Memory B cell (primary cell): ENCODE data around the gene C5orf58.

Source experiments
- ATAC-seq: fragments of 150-1000 bp; cut with Tn5 transposase; 2 replicates; pipeline ENCODE4 v1.10.0; 2021; ENCODE audit warnings: low read depth, mild to moderate bottlenecking, moderate library complexity
- DNase-seq, 2 donors: peaks; one replicate each; pipeline ENCODE4 v3.0.0; 2022; ENCODE audit warnings: low spot score in 2 of 2
- H3K27ac Mint-ChIP-seq: one replicate; pipeline ENCODE4 v1.8.0; 2022; ENCODE audit warnings: mild to moderate bottlenecking, moderate library complexity, mixed read lengths
- H3K27me3 Mint-ChIP-seq: one replicate; pipeline ENCODE4 v1.8.0; 2022; ENCODE audit warnings: mixed read lengths
- H3K36me3 Mint-ChIP-seq: one replicate; pipeline ENCODE4 v1.8.0; 2022; ENCODE audit warnings: mild to moderate bottlenecking, mixed read lengths
- H3K4me1 Mint-ChIP-seq: one replicate; pipeline ENCODE4 v1.8.0; 2022; ENCODE audit warnings: mixed read lengths
- H3K4me3 Mint-ChIP-seq: one replicate; pipeline ENCODE4 v1.8.0; 2022; ENCODE audit warnings: mild to moderate bottlenecking, moderate library complexity, mixed read lengths
- H3K9me3 Mint-ChIP-seq: one replicate; pipeline ENCODE4 v1.8.0; 2022; ENCODE audit warnings: mixed read lengths

C5orf58 gene

DNA sequence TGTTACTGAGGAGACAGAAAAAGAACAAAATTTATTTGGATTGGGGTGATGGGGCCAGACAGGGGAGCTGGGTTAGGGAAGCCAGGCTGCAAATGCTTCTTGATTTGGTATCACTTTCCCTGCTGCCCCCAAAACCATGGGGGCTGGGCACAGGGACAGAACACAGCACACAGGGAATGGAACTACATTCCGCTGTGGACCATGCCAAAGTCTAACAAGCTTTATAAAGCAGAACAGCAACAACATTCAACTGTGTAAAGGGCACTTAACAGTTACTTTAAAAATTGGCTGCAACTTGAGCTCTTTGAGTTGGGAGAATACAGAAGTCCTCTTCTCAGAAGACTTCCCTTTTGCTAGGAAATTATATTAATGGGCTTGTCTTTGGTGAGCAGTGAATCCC is 23.8 kb downstream of the C5orf58 start:
- peaks cover 11% of the 10 kb centered on the region for H3K4me1 Mint-ChIP-seq

DNA sequence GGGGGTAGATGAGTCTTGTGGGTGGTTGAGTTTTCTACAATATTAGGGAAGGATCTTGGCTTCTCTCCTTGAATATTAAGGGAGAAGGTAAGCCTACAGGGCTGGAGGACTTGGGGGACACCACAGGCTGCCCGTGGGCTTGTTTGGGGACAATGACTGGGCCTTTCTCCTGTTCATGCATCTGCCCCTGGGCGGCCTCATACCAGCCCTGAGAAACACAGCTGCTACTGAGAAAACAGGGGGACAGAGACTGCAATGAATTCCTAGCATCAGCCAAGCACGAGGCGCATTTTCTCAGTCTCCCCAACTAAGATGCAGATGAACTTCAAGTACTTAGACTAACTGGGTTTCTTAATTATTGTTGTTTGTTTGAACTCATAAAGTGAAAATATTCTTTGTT is 24.6 kb downstream of the C5orf58 start:
- Mint-ChIP-seq H3K4me1 (peaks cover 11% of the 10 kb centered on the region), H3K36me3 (peaks cover 14% of the 10 kb centered on the region), H3K27me3 (no peaks in the 10 kb centered on the region), H3K4me3 (no peak overlapping the region), H3K9me3 (no peaks in the 10 kb centered on the region), H3K27ac (no peak overlapping the region)
- no peak for ATAC-seq
- DNase-seq: no peak

More for the DNA sequence above, 23.8 kb downstream of the C5orf58 start:
- ATAC-seq: no peak
- DNase-seq: no peak
- H3K27me3 Mint-ChIP-seq: no peaks in the 10 kb centered on the region
- H3K9me3 Mint-ChIP-seq: no peaks in the 10 kb centered on the region
- H3K36me3 Mint-ChIP-seq: peaks cover 14% of the 10 kb centered on the region
- H3K4me3 Mint-ChIP-seq: no peak overlapping the region
- no peak overlapping the region for H3K27ac Mint-ChIP-seq

DNA sequence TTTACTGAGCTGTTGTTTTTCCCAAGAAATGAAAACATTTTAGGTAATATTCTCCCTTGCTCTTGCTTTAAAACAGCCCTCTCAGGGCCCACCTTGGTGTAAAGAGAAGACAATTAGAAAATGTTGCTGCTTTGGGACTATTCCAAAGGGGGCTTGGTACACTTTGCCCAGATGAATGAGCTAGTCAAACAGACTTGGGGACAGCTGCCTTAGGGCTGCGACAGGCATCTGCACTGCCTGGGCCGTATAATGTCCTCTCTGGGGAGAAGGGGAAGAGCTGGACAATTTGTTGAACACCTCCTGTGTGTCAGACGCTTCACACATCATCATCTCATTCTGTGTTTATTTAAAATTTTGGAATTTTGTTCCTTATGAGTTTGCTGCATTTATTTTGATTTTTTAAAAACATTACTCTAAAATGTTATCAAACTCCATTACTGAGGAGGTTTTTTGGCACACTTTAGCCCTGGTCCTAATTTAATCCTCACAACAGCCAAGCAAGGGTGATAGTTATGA is 28.8 kb downstream of the C5orf58 start:
- Mint-ChIP-seq H3K4me1 (no peaks in the 10 kb centered on the region), H3K27ac (no peak overlapping the region), H3K9me3 (no peaks in the 10 kb centered on the region), H3K4me3 (no peak overlapping the region), H3K36me3 (peaks cover 14% of the 10 kb centered on the region), H3K27me3 (peaks cover 3% of the 10 kb centered on the region)
- DNase-seq (no peak), ATAC-seq (no peak)

DNA sequence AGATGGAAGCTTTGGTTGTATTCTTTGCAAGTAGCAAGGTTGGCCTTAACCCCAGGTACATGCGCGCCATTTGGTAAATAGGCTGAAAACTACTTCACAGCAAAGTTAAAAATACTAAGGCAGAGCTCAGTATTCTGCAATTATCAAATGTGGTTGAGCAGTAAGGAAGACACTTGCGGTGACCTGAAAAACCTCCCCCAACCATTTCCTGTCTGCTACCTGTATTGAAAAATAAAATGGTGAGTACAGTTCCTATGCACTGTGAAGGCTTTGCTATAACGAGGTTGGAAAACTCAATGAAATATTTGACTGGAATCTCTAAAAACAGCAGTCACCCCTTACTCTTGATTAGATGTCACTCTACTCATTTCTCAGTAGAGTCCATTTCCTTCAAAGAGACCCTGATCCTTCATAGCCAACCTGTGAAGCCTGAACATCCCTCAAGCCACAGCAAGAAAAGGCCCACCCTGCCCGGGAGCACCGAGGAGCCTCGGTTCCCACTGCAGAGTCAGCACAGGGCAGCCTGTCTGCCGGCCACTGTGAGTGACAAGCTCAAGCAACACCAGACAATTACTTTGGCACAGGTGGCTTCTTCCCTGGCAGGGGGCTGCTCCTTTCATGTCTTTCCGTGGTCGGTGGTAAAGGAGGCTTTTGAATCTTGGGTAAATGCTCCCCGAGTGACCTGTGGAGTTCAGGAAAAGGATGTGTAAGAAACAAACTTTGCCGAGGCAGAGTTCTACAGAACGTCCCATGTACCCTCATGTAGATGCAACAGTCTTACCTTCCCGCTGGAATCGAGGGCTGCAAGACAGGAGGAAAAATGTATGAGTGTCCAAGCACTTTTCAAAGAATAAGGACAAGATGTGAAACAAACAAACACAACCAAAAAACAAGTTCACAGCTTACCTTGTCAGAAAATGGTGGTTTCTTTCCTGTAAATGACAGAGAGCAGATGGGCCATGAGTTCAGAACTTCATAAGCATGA is 29.6 kb downstream of the C5orf58 start:
- peaks cover 6% of the 10 kb centered on the region for H3K27me3 Mint-ChIP-seq
- H3K4me3 Mint-ChIP-seq: no peak overlapping the region
- no peak for DNase-seq
- H3K4me1 Mint-ChIP-seq: no peaks in the 10 kb centered on the region
- no peak overlapping the region for H3K27ac Mint-ChIP-seq
- H3K36me3 Mint-ChIP-seq: peaks cover 12% of the 10 kb centered on the region
- ATAC-seq: no peak
- H3K9me3 Mint-ChIP-seq: no peaks in the 10 kb centered on the region

DNA sequence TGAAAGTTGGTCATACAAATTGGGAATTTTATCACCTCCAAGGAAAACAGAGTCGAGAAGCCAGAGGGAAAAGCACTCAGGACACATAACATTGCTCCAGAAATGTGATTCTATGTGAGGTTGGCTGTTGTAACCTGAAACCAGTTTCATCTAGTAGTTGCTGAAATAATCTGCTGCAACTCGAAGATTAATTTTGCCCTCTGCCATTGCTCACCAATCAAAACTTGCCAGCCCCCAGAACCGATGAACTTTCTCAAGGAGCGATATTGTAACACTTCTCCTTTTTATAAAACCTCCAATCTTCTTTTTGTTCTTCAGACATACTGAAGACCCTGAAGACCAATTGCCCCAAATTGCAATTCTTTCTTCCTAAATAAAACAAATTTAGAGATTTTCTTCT is 31.1 kb downstream of the C5orf58 start:
- no peak overlapping the region for H3K4me3 Mint-ChIP-seq
- peaks cover 9% of the 10 kb centered on the region for H3K36me3 Mint-ChIP-seq
- peaks cover 4% of the 10 kb centered on the region for H3K4me1 Mint-ChIP-seq

DNA sequence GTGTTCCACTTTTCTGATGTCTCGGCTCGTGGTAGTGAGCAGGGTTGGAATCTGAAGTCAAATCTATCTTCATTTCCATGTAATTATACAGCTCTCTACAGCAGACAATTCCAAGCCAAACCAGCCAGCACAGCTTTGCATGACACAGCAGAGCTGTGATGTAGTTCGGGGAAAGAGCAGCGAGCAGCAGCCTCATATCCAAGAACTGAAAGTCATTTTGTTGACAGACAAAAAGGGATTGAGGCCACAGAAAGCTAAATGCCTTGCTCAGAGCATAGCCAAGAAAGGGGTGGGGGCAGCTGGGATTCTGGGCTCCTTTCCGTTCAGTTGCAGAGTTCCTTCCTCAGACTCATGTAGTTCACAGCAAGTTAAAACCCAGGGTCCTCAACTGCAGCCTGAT is 32.7 kb downstream of the C5orf58 start:
- peaks cover 6% of the 10 kb centered on the region for H3K27me3 Mint-ChIP-seq
- H3K27ac Mint-ChIP-seq: no peak overlapping the region
- H3K4me1 Mint-ChIP-seq: peaks cover 11% of the 10 kb centered on the region
- no peaks in the 10 kb centered on the region for H3K9me3 Mint-ChIP-seq
- no peak overlapping the region for H3K4me3 Mint-ChIP-seq
- peaks cover 9% of the 10 kb centered on the region for H3K36me3 Mint-ChIP-seq
- no peak for DNase-seq
- ATAC-seq: no peak

More for the DNA sequence above, 31.1 kb downstream of the C5orf58 start:
- no peaks in the 10 kb centered on the region for H3K9me3 Mint-ChIP-seq
- H3K27me3 Mint-ChIP-seq: peaks cover 6% of the 10 kb centered on the region
- no peak for ATAC-seq
- no peak overlapping the region for H3K27ac Mint-ChIP-seq
- no peak for DNase-seq

DNA sequence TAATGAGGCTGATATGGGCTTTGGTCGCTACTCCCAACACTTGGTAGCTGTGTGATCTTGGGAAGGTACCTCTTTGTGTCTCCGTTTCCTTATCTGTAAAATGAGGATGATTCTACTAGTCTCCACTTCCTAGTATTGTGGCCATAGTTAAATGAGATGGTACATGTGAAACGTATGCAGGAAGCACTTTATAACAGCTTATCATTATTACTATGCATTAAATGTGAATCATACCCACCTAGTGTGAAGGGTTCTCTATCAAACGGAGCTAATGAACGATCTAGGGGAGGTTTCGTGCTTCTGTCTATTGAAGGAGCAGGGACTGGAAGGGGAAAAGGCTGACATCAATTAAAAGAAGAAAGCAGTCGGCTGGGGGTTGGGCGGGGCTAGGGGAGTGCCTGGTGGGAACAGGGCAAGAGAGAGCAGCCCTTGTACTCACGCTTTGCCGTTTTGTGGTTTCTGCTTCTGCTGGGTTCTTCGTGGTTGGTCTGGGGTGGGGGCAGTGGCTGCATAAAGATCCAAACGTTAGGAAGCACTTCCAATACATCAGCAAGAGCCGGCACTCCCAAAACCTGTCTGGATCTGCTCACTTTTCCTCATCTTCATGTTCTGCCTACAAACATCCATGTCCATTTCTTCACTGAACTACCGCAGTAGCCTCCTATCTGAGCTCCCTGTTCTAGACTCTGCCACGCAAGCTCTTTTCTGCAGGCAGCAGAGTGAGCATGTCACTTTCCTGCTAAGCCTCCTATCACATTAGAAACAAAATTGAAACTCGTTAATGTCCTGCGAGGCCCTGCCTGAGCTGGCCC is 34.0 kb downstream of the C5orf58 start:
- H3K27me3 Mint-ChIP-seq: peaks cover 6% of the 10 kb centered on the region
- H3K4me1 Mint-ChIP-seq: peaks cover 11% of the 10 kb centered on the region
- no peak overlapping the region for H3K27ac Mint-ChIP-seq
- ATAC-seq: no peak
- H3K4me3 Mint-ChIP-seq: no peak overlapping the region
- no peak for DNase-seq
- peaks cover 7% of the 10 kb centered on the region for H3K36me3 Mint-ChIP-seq
- no peaks in the 10 kb centered on the region for H3K9me3 Mint-ChIP-seq

DNA sequence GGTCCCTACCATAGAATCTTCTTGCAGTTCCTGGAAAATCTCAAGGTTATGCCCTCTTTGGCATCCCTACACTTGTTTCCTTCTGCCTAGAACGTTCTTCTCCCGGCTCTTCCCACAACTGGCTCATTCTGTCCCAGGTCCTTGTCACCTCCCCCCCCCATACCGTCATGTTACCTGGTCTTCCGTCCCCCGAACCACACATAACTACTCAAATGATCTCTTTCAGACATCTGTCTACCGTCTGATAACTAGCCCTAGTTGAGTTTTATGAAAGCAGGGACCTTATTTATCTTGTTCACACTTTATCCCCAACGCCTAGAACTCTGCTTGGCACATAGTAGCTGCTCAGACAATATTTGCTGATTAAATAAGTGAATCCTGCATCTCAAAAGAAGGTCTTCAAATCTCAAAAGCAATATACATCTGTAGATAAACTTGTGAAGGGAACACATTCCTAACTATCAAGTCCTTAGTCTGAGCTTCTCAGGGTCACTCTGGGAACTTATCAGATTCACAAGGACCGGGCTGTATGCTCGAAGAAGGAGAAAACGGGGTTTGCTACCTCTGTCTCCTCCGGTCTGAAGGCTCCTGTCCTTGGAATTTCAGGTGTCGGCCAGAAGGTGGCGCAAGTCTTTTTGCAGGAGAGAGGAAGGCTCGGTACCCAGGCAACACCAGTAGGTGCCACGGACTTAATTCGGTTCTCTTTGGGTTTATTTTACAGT is 34.8 kb downstream of the C5orf58 start:
- H3K4me1 Mint-ChIP-seq: peaks cover 11% of the 10 kb centered on the region
- H3K9me3 Mint-ChIP-seq: no peaks in the 10 kb centered on the region
- peak; percentile 73 to 80 for DNase-seq
- peaks cover 6% of the 10 kb centered on the region for H3K27me3 Mint-ChIP-seq
- peak overlapping the region; percentile 19 for H3K4me3 Mint-ChIP-seq
- peak; percentile 98 for ATAC-seq
- no peak overlapping the region for H3K27ac Mint-ChIP-seq
- peaks cover 6% of the 10 kb centered on the region for H3K36me3 Mint-ChIP-seq

DNA sequence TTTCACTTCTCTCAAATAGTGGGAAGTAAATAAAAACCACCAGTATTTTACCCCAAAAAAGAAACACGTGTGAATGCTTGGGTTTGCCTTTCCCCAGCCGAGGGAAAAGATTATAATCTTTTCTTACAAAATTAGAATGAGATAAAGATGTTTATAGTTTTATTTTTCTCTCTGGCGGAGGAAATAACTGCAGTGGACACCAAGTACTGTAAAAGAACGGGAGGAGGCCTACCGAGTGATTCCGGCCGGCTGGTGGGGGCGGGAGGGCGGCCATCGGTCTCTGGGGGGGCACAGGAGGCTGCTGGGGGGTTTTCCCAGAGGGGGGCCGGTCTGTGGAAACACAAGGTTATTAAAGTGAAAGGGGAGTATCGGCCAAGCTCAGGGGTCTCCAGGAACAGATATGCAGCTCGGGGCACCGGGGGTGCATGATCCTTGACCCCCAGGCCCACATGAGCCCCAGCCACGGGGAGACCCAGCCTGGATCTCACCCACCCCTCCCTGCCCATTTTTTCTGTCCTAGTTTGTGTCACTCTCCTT is 35.4 kb downstream of the C5orf58 start:
- peak overlapping the region; percentile 19 for H3K4me3 Mint-ChIP-seq

DNA sequence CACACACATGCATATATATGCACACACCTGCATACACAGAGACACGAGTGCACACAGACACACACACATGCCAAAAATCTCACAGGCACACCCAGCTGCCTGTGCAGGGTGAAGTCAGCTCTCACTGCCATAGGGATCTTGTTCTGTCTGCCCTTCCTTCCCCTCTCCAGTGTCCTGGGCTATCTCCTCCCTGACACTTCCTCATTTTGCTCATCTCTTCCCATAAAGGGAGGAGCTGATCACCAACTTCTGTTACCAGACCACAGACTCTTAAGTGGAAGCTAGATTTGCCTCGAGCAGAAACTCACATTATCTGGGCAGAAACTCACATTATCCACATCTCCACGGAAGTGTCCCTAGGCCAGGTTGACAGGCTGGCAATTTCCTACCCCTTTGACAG is 36.1 kb downstream of the C5orf58 start:
- Mint-ChIP-seq H3K4me3 (peak overlapping the region; percentile 11), H3K27me3 (peaks cover 6% of the 10 kb centered on the region), H3K27ac (no peak overlapping the region), H3K36me3 (peaks cover 4% of the 10 kb centered on the region), H3K4me1 (peaks cover 11% of the 10 kb centered on the region), H3K9me3 (no peaks in the 10 kb centered on the region)
- no peak for ATAC-seq
- DNase-seq: no peak

More for the DNA sequence above, 35.4 kb downstream of the C5orf58 start:
- ATAC-seq (peak; percentile 15), DNase-seq (no peak)
- Mint-ChIP-seq H3K27ac (no peak overlapping the region), H3K4me1 (peaks cover 11% of the 10 kb centered on the region), H3K9me3 (no peaks in the 10 kb centered on the region), H3K36me3 (peaks cover 4% of the 10 kb centered on the region), H3K27me3 (peaks cover 6% of the 10 kb centered on the region)

DNA sequence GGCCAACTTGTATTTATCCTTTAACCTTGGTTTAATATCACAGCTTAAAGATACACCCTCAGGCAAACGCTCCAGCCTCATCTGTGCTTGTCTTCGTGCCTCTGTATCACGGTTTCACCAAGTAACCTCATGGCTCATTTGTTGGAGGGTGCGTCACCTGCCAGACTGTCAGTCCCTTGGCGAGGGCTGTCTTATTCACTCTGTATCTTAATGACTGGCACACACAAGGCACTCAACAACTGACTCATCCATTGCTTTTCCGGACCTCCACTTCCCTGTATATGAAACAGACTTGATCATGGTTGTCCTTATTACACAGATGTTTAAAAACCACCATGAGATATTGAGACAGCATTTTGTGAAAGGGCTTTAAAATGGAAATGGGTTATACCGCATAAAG is 36.8 kb downstream of the C5orf58 start:
- Mint-ChIP-seq H3K27ac (no peak overlapping the region), H3K4me1 (peaks cover 15% of the 10 kb centered on the region), H3K27me3 (peaks cover 4% of the 10 kb centered on the region), H3K36me3 (peaks cover 3% of the 10 kb centered on the region), H3K4me3 (no peak overlapping the region), H3K9me3 (no peaks in the 10 kb centered on the region)
- DNase-seq (no peak), ATAC-seq (no peak)

DNA sequence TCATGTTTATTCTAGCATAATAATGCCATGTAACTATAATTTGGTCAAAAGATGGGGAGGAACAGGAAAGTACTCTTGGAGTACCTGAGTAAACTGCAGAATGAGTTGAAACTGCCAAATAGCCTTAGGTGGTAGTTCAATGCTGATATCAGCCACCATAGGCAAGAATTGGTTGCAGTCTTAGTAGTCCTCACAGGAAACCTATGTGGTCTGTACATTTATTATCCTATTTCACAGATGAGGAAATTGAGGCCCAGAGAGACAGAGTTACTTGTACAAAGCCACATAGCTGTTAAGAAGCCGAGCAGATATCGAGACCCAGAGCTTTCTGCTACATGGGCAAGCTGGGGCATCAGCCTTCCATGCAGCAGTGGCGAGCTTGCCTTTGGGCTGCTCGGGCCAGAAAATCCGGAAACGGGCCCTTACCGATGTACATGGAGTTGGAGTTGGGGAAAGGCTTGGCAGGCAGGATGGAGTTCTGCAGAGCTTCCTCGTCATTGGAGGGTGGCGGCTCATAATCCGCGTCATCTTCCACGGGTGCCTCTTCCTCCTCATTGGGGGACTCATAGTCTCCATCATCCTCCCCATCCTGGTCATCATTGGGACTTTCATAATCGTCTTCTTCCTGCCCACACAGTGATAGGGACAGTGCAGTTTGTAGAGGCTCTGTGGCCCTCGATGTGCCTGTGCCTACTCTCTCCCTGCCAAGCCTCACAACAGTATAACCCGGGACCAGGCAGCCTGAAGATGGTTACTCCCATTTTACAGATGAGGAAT is 37.7 kb downstream of the C5orf58 start:
- ATAC-seq (no peak), DNase-seq (no peak)
- peaks cover 3% of the 10 kb centered on the region for H3K36me3 Mint-ChIP-seq
- H3K4me3 Mint-ChIP-seq: no peak overlapping the region
- H3K4me1 Mint-ChIP-seq: peaks cover 15% of the 10 kb centered on the region
- H3K27me3 Mint-ChIP-seq: peaks cover 4% of the 10 kb centered on the region
- no peak overlapping the region for H3K27ac Mint-ChIP-seq
- H3K9me3 Mint-ChIP-seq: no peaks in the 10 kb centered on the region
